K562 (cell line): ENCODE results near the gene FAM53B. TPM values are rescaled to one million over a fixed set of nuclear protein-coding genes. Genes with fewer than 3 reads are reported as not detected.

Source experiments
- JUN ChIP-seq, 2 experiments: sonication (generic) in 1 of 2; formaldehyde crosslinking in 1 of 2; IDR thresholded peaks; 2 replicates each; pipeline versions ENCODE4 v1.6.1 to v1.8.0; 2012 to 2022; ENCODE audit warnings: borderline replicate concordance in 2 of 2, mild to moderate bottlenecking in 2 of 2, improper control_type of control experiment in 1 of 2, low read depth in 1 of 2, low read length in 1 of 2, missing genetic modification reagents in 1 of 2
- polyA plus RNA-seq, 8 experiments: library from polyadenylated mRNA; depleted of rRNA in 4 of 8; stranded (reverse) in 5 of 8; unstranded in 3 of 8; fragments of >200 nt; fragmentation: Nextera tagmentation in 2 of 8; fragmentation: Illumina TruSeq in 1 of 8; extraction: Ambion mirVana in 2 of 8; extraction: Trizol in 1 of 8; gene quantifications; 2 replicates each; pipeline versions ENCODE4 v1.2.1 to v1.2.3, GENCODE V29; 2011 to 2014; ENCODE audit warnings: inconsistent platforms in 1 of 8, missing spikeins in 1 of 8
- total RNA-seq, 7 experiments: library from RNA; depleted of rRNA in 6 of 7; stranded (reverse); fragments of >200 nt in 6 of 7; fragmentation: Illumina TruSeq in 2 of 7; extraction: Trizol in 2 of 7; gene quantifications; 2 replicates each; pipeline versions ENCODE4 v1.2.1 to v1.2.3, GENCODE V29; 2011 to 2021; ENCODE audit warnings: low replicate concordance in 1 of 7
- TF ChIP-seq, protein P1 (sequence below), 2 experiments: fragments of 450-650 bp; formaldehyde crosslinking in 1 of 2; IDR thresholded peaks; 2 replicates each; pipeline versions ENCODE4 v1.4.0 to v1.6.1; 2014 to 2020; ENCODE audit warnings: mild to moderate bottlenecking in 2 of 2, borderline replicate concordance in 1 of 2, low read depth in 1 of 2
- TF ChIP-seq, protein P2 (sequence below), 2 experiments: IDR thresholded peaks; 2 replicates each; pipeline ENCODE4 v1.6.1; 2011; ENCODE audit warnings: borderline replicate concordance in 1 of 2, control low read depth in 1 of 2, low read depth in 1 of 2, low read length in 1 of 2, mild to moderate bottlenecking in 1 of 2, mixed read lengths in 1 of 2, moderate library complexity in 1 of 2; ENCODE audit not compliant: insufficient read depth in 1 of 2, insufficient read length in 1 of 2, poor library complexity in 1 of 2, severe bottlenecking in 1 of 2; ENCODE audit errors: extremely low read depth in 1 of 2

FAM53B gene
- total and polyA plus RNA-seq, 9 of the 15 experiments (the other 6 are each of a cell fraction or from before 2014, with no cell fraction given), result 0.03 to 16.5 (median 5.0) TPM

DNA sequence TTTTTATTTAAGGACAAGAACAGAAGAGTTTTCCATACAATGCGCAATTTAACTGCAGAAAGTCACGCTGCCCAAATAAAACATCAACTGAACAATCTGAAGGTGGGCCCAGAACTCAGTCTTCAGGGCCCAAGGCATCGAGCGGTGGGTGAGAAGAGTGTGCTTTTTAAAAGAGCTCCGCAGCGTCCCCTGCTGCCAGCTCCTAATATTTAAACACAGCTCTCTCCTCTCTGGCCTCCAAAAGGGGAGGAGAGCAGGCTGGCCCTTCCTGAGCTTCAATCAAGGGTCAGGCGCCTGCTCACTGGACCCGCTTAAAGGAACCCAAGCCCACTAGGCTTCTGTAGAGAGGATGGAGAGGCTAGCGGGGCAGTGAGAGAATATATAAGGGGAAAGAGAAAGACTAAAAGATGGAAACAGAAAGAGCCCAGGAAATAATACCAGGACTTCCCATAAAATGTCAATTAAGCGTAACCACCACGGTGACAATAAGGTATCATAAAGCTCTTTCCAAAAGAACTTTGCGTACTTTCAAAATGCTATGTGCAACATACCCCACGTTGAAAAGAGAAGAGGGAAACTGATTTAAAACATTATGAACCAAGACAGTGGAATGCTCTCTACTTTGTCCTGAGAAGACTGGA lies 2.8 kb downstream of the FAM53B start (continued):
- TF ChIP-seq JUN (IDR thresholded peaks at IDR 0.05; ENCODE audit: borderline replicate concordance, low read depth, low read length), result no peak
- TF ChIP-seq JUN (CRISPR knock-in tag; IDR thresholded peaks at IDR 0.05; ENCODE audit: borderline replicate concordance), result no peak
- TF ChIP-seq, protein P1, sequence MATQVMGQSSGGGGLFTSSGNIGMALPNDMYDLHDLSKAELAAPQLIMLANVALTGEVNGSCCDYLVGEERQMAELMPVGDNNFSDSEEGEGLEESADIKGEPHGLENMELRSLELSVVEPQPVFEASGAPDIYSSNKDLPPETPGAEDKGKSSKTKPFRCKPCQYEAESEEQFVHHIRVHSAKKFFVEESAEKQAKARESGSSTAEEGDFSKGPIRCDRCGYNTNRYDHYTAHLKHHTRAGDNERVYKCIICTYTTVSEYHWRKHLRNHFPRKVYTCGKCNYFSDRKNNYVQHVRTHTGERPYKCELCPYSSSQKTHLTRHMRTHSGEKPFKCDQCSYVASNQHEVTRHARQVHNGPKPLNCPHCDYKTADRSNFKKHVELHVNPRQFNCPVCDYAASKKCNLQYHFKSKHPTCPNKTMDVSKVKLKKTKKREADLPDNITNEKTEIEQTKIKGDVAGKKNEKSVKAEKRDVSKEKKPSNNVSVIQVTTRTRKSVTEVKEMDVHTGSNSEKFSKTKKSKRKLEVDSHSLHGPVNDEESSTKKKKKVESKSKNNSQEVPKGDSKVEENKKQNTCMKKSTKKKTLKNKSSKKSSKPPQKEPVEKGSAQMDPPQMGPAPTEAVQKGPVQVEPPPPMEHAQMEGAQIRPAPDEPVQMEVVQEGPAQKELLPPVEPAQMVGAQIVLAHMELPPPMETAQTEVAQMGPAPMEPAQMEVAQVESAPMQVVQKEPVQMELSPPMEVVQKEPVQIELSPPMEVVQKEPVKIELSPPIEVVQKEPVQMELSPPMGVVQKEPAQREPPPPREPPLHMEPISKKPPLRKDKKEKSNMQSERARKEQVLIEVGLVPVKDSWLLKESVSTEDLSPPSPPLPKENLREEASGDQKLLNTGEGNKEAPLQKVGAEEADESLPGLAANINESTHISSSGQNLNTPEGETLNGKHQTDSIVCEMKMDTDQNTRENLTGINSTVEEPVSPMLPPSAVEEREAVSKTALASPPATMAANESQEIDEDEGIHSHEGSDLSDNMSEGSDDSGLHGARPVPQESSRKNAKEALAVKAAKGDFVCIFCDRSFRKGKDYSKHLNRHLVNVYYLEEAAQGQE (IDR thresholded peaks at IDR 0.05; ENCODE audit: borderline replicate concordance), result peak; percentile 67; the same call in 1 of the 2 replicates
- TF ChIP-seq, protein P1 (CRISPR knock-in tag; IDR thresholded peaks at IDR 0.05; ENCODE audit: low read depth), result no peak
- TF ChIP-seq, protein P2, sequence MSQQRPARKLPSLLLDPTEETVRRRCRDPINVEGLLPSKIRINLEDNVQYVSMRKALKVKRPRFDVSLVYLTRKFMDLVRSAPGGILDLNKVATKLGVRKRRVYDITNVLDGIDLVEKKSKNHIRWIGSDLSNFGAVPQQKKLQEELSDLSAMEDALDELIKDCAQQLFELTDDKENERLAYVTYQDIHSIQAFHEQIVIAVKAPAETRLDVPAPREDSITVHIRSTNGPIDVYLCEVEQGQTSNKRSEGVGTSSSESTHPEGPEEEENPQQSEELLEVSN (IDR thresholded peaks at IDR 0.05; ENCODE audit: borderline replicate concordance in 1 of 2, extremely low read depth in 1 of 2, insufficient read depth in 1 of 2, insufficient read length in 1 of 2, low read depth in 1 of 2, low read length in 1 of 2, poor library complexity in 1 of 2, severe bottlenecking in 1 of 2), result peak in 1 of 2 experiments; percentile 17
